Adipose tissue (tissue), 3 donors: Measurements from ENCODE around the gene FLAD1. TPM values are rescaled to one million over a fixed set of nuclear protein-coding genes. Genes with fewer than 3 reads are reported as not detected.

Source experiments
- H3K27ac ChIP-seq: one replicate; pipeline ENCODE4 v1.5.1; 2013; ENCODE audit warnings: low read depth, low read length
- WGBS, 3 donors: extraction: QIAGEN DNeasy Blood & Tissue Kit; methylation state at CpG; one replicate each; pipeline ENCODE4 v1.1.7; 2013; 5-methylcytosine and 5-hydroxymethylcytosine counted together
- polyA plus RNA-seq, 3 donors: library from polyadenylated mRNA; stranded (reverse); fragments of 200-250 nt; gene quantifications; one replicate each; pipeline ENCODE4 v1.2.3, GENCODE V29; 2013
- donor health status: healthy with polysubstance abuse.
- donor health status: Bipolar disorder and iron deficiency.
- donor health status: healthy.

FLAD1 gene
- polyA plus RNA-seq, 3 donors = 15.3 to 37.9 (median 21.7) TPM

DNA sequence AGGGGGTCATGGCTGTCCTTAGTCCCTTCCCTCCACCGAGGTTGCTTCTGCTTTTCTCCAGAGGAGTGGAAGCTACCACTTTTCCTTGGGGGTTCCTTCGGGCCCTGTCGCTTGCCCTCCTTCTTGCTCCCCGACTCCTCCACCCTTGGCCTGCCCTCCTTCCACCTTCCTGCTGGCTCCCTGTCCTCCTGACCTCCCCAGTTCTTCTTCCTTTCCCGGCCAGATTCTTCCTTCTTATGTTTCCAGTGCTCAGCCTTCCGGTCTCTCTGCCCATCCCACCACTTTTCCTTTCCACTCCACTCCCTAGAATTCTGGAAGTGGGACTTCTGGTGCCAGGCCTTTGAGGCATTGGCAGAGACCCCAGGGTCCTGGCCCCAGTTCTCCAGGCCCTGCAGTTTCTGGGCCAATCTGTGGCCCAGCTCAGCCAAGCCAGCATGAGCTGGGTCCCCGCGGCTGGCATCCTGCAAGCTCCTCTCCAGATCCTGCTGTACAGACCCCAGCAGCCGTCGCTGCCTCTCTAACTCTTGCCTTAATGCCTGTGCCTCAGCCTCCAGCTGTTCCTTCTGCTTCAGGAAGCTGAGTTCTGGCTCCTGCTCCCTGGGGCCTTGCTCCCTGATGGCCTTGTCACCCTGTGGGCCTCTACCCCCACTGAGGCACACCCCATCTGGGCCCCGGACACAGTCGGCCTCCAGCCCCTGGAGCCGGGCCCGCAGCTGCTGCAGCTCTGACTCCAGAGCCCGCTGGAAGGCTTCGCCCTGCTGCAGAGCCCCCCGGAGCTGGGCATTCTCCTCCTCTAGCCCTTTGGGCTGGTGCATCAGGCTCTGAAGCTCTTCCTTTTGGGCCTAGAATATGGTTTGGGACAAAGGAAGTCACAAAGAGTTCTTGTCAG, 36.9 kb upstream of the FLAD1 start:
- no peak overlapping the region for H3K27ac ChIP-seq
- 76 to 86% (median 79%) methylated on average over 15 to 17 of the region's 17 CpGs for WGBS, 3 donors

DNA sequence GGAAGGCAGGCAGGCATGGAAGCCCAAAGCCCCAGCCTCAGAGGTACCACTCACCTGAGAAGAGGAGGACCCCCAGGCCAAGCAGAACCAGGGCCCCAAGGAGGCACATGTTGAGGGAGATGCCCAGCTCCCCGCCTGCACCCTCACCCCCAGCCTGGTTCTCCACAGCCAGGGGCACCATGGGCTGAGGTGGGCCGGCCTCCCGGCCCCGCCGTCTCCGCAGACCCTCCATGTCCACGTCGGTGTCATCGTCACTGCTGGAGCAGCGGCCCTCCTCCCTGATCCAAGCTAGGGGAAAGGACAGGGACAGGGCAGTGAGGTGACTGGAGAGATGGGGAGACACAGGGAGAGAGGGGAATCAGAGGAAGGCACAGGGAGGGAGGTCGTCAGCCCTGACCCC, 35.1 kb upstream of the FLAD1 start:
- H3K27ac ChIP-seq = no peak overlapping the region
- WGBS, 3 donors = 93 to 96% (median 96%) methylated on average over 10 to 11 of the region's 11 CpGs

DNA sequence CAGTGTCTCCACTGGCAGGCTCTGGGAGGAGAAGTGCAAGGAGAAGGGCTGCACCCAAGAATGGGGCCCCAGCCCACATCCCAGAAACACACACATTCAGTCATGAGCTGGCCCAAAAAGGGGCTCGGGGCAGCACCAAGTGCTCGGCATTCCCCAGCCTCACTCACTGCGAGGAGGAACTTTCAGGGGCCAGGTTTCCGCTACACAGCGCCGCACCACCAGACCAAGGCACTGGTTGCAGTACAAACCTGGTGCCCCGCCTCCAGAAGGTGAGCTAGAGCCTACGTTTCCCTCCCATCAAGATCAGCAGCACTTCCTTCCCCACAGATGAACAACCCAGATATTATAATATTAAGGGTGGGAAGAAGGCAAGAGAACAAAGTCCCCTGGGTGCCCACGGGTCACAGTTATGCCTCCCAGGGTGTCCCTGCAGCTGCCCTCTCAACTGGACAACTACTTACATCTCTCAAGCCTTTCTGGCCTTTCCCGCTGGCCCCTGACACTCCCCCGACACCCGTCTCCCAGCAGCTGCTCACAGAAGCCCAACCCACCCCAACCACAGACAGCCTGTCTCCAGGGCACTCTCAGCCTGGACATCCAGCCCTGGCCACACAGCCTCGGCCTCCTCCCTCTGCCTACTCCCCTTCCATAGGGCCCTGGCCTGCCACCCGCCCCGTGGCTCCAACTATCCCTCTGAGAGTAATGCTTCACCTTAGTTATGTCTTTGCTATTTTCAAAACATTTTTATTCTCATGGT, 31.1 kb upstream of the FLAD1 start:
- WGBS, 3 donors = 48 to 76% (median 56%) methylated on average over 15 of the region's 15 CpGs
- H3K27ac ChIP-seq = no peak overlapping the region

DNA sequence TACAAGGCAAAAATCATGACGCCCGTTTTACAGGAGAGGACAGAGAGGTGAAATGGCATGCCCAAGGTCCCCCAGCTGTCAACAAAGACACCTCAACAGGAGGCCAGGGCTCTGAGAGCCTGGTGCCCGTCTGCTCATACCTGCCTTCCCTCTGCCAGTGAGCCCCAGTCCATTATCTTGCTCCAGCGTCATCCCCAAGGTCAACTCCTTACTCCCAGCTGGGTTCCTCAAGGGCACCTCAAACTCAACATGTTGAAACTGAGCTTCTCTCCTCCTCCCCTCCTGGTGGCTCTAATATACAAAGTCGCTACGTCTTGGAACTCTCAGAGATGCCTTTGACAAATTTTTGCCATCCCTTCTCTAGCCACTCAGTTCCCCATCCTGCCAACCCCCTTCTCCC, 30.5 kb upstream of the FLAD1 start:
- no peak overlapping the region for H3K27ac ChIP-seq
- WGBS, 3 donors = 74 to 82% (median 80%) methylated on average over 6 of the region's 6 CpGs

DNA sequence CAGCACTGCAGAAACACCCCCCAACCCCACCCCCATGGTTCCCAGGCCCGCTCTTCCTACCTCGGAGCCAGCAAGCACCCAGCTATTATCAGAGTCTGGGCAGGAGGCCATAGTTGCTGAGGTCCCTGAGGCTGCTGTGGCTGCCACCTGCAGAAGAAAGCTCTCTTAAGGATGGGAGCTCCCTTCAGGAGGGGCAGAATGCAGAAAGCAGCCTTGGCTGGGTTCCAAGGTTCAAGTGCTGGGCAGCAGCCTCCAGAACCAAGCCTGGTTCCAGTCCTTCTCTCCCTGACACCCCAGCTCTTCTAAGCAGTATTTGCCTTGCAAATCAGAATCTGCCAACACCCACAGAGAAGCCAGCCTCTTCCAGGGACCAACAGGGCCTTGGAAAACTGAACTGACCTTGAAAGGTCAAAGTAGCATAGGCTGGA, 29.5 kb upstream of the FLAD1 start:
- WGBS, 3 donors = 65 to 84% (median 80%) methylated on average over 2 of the region's 2 CpGs
- H3K27ac ChIP-seq = no peak overlapping the region

DNA sequence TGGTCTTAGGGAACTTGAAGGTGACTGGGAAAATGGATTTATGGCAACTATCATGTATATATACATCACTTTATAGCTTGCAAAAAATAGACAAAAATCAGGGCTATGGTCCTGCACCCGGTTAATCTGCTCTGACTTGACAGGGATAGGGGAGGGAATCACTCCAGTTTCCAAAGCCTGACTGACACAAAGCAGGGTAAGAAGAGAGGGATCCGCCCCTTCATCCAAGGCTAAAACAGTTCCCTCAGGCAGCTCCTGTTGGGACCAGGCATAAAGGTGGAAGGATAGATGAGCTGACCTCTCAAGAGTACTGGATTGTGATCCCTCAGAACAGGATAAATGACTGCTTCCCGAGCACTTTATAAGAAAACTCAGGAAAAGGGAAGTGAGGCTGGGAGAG, 28.6 kb upstream of the FLAD1 start:
- H3K27ac ChIP-seq = no peak overlapping the region
- WGBS, 3 donors = 66 to 71% (median 67%) methylated on average over 3 of the region's 3 CpGs

DNA sequence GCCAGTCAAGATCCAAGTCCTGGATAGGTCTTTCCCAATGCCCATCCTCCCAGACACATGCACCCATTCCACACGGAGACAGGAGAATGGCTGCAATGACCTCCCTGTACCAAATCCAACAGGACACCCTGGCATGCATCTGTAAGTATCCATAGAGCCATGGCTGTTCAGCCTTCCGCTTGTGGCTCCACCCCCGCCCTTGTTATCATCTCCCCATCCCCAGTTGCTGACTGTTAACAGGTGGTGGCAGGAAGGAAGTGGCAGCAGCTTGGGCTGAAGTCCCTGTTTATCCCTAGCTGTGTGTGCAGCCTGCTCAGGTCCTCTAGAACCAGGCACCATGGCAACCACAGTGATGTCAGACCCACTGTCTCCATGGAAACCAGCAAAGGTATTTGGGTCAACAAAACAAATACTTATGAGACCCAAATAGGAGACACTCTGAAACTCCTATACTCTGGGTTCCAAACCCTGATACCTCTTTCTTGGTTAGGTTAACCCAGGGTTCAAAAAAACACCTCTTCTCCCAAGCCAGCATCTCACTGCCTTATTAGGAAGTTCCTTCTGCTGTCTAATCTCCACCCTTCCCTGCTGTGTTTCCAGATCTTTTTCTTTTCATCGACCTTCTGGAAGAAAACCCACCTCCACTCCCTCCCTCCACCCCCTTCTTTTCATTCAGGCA, 28.0 kb upstream of the FLAD1 start:
- 10 to 21% (median 13%) methylated on average over 4 of the region's 4 CpGs for WGBS, 3 donors
- H3K27ac ChIP-seq = no peak overlapping the region

DNA sequence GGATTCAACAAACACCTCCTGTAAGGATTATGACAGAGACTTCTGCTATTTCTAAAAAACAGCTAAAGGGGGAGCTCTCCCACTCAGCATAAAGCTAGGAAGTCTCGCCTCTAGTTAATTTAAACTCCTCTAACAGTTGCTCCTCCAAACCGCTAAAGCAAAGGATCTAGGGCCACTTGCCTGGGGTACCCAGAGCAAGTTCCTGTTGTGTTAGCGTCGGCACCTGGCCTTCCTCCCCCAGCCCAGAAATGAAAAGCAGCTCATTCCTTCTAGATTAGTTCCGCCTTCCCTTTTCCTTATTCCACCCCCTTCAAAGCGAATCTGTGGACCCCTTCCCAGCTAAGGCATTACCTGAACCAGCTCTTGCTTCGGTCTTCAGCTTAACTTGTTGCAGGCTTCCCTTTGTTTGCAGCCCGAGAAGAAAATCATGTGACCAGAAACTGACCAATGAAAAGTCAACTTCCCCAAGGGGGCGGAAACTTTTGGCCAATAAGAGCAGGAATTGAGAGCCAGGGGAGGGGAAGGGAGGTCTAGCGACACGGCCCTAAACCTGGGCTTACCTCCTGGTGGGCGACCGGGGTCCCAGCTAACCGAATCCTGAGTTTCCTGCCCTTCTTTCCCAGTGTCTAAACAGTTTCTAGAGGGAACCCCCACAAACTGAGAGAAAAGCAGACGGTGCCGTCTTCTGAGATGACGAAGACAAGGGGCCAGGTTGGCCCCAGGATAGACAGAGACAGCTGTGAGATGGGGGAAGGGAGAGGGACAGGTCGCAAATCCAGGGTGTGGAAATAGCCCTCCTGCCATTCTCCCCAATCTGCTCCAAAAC, 27.2 kb upstream of the FLAD1 start, which contains the start of gene PBXIP1:
TSS of gene PBXIP1 (minus strand) at position 382 of the 826 bp plus-strand sequence. CDS start 2,378 bp downstream, outside the sequence.
- H3K27ac ChIP-seq = no peak within 1 kb of the TSS
- 0 to 1% (median 0%) methylated on average over 18 of the region's 18 CpGs for WGBS, 3 donors

DNA sequence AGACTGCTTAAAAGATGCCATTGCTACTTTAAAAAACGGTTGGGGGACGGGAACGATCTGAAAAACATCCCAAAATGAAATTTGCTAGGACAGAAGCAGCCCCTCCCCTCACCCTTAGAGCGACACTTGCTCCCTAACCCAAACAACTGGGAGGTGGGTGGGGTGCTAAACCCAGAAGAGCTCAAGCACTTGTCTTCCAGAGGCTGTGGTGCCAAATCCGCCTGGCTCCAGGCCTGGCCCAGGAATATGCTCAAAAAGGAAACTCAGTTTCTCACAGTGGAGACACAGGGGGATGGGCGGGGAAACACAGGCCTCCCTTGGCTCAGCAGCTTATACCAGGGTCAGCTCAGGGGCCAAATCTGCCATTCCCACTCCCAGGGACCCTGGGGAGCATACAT, 26.6 kb upstream of the FLAD1 start:
- no peak overlapping the region for H3K27ac ChIP-seq
- 15 to 19% (median 17%) methylated on average over 6 of the region's 6 CpGs for WGBS, 3 donors

DNA sequence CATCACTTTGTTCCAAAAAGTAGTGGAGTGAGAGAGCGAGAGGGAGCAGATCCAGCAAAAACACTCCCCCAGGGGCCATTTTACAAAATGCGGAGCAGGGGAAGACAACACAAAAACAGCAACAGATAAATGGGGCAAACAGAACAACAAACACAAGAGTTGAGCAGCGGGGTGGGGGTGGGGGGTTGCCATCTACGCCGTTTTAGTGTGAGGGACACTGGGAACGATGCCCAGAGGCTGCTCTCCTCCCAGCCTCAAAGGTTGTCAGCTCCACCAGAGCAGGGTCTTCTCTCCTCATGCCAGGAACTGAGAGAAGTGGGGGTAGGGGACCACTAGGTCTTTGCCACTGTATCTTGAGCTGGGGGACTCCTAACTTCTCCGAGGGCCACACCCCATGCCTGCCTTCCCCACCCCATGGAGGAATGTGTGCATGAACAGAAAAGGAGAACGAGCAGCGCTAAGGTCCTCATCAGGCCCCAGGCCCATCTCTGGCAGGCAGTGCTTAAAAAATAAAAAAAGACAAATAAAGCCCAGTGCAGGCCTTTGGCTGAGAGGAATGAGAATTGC, 26.0 kb upstream of the FLAD1 start:
- no peak overlapping the region for H3K27ac ChIP-seq
- 39 to 51% (median 49%) methylated on average over 9 of the region's 9 CpGs for WGBS, 3 donors

DNA sequence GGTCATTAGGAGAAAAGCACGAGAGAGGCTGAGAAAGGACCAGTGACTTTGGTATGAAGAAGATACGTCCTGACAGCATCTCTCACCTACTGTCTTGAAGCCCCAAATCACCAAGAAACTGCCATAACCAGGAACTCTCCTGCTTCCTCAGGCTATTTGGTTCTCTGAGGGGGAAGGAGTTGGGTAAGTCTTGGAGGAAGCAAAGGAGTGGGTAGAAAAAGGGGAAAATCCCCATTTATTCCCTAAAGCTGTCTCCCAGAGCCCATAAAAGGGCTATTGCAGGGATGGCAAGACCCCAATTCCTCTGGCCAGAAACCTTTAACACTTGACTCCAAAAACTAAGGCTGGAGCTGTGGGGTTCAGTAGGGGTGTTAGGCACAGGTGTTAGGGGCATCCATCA, 25.1 kb upstream of the FLAD1 start:
- 77 to 81% (median 80%) methylated on average over 2 of the region's 2 CpGs for WGBS, 3 donors
- no peak overlapping the region for H3K27ac ChIP-seq

DNA sequence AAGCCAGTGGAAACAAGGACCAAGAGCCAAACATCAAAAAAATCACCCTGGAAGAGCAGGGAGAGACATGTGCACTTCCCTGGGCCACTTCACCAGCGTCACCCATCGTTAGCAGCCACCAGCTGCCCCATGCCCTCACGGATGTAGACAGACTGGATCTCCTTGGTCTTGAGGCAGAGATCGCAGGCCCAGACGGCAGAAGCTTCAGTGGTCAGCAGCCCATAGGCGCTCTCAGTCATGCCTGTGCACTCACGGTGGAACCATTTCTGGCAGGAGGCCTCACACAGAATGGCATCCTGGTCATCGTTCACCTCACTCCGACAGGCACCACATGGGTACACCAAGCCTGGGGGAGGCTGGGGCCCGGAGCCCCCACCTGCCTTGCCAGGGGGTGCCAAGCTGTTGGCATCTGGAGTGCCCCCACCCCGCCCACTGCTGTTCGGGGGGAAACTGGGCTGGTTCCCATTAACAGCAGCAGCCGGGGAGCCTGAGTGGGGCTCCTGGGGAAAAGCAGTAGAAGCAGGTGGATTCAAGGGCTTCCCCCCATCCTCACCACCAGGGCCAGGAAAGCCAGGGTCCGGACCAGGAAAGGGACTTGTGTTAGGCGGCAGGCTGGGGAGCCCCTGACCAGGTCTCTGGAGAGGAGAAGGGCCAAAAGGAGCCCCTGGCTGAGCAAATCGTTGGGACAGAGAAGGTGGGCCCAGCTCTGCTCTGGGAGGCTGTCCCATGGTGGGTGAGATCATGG, 24.3 kb upstream of the FLAD1 start:
- no peak overlapping the region for H3K27ac ChIP-seq
- 89 to 95% (median 92%) methylated on average over 16 of the region's 16 CpGs for WGBS, 3 donors

DNA sequence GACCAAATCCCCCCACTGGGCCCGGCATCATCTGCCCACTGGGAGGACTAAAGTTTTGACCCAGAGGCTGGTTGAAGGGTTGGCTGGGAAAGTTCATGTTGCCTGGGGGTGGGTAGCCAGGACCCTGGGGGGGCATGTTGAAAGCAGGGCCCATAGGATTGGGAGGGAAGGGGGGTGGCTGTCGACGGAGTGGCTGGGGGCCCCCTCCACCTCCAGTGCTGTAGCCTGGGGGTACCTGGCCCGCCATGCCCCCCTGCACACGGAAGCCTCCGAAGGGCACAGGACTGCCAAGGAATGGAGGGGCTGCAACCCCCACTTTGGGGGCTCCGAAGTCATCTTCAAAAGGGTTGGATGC, 23.7 kb upstream of the FLAD1 start:
- no peak overlapping the region for H3K27ac ChIP-seq
- WGBS, 3 donors = 86 to 95% (median 92%) methylated on average over 7 of the region's 7 CpGs

DNA sequence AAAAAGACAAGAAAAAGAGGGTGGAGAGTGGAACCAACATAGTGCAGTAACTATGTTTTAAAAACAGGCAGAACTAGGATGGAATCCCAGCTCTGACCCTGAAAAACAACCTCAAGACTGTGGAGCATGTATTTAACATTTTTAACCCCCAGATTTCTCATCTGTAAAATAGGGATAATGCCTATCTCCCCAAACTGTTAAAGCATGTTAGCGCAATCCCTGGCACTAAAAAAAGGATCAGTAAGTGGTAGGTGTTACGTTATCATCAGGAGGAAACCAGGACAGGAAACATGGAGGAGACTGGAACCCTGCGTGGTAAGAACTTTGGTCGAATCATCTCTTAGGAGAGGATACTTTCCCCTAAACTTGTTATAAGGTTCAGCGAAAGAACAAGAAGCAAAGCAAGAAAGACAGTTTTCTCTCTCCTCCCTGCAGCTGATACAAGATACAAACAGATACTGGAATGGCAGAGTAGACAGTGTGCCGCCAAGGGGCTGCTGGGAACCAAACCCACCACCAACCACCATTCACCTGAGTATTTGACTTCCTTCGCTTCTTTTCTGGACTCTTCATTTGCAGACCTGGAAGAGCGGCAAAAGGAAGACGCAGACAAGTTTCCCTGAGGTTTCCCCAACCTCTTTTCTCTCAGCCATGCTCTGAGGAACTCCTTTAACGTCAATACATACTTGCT, 22.6 kb upstream of the FLAD1 start:
- 23 to 39% (median 26%) methylated on average over 10 of the region's 10 CpGs for WGBS, 3 donors
- H3K27ac ChIP-seq = no peak overlapping the region

DNA sequence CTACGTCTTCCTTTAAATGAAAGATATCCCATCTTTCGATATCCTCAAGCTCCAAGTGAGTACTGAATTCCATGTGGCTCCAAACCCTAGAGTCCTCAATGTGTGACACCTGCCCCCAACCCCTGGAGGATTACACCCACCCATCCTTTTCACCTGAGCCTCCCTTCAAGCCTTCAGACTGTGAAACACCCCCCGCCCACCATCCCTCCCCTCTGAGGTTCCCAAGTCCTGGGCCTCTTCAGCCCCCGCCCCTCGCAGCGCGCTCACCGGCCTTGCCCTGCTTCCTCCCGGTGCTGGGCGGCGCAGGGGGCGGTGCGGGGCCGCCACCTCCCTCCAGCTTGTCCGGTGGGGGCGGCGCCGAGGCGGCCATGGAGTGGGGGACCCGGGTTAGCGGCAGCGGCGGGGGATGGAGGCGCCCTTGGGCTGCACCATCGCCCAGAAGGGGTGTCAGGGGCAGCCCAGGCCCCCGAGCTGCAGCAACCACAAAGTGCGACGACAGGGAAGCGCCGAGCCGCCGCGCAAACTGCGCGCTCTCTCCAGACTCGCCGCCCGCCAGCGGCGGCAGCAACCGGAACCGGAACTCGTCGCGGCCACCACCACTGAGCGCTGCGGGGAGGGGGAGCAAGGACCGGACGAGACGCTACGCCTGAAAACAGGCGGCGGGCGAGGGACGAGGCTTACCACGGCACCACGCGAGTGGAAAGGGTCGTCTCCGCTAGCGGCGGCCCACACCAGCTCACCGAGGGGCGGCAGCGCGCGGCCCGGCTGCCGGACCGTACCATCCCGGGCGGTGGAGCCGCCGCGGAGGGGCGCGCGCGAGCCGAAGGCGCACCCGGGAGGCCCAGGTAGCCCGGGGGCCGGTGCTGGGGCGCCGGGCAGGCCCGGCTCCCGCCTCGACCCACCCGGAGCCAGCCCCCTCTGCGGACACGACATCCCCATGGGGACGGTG, 21.7 kb upstream of the FLAD1 start, which contains the start of gene PYGO2:
TSS of gene PYGO2 (minus strand) at position 576 of the 949 bp plus-strand sequence. CDS start at position 370, 206 bp downstream.
- H3K27ac ChIP-seq = peak within 1 kb of the TSS; percentile 79
- WGBS, 3 donors = 0 to 1% (median 0%) methylated on average over 76 to 93 of the region's 93 CpGs
